HepG2 (cell line): ENCODE data around the gene RIPOR1. TPM values are rescaled to one million over a fixed set of nuclear protein-coding genes. Genes with fewer than 3 reads are reported as not detected.

ENCODE experiments used
- ATAC-seq: fragments of 200-7000 bp; cut with Tn5 transposase; 3 replicates; pipeline ENCODE4 v1.9.1; 2020; ENCODE audit warnings: mild to moderate bottlenecking, moderate library complexity
- BruUV-seq: library from RNA; stranded (reverse); fragments of 400-500 nt; replicated peaks from 2 replicates; lab custom pipeline; 2021; lab: Mats Ljungman, UMichigan
- CTCF ChIA-PET: fragments of 300-600 bp; formaldehyde crosslinking; extraction: SDS; loops from one replicate; lab custom pipeline; 2021; ENCODE audit warnings: low total read pairs, inconsistent platforms, low intra/inter-chr PET ratio; lab: Yijun Ruan, JAX
- POLR2A ChIA-PET: fragments of 350-600 bp; sonication (Branson Sonifier 250); formaldehyde crosslinking; loops from one replicate; lab custom pipeline; 2020; ENCODE audit warnings: antibody characterized with exemption, inconsistent platforms; lab: Yijun Ruan, JAX
- DNase-seq: peaks from one replicate; pipeline ENCODE4 v3.0.0-alpha.2; 2015; ENCODE audit warnings: low spot score
- FAIRE-seq: peaks from 3 replicates; lab custom pipeline; 2011; peaks lifted over from hg19 to GRCh38; lab: Jason Lieb, UNC
- H2AFZ ChIP-seq: one replicate; pipeline ENCODE4 v1.6.1; 2011; ENCODE audit warnings: low read length, inconsistent platforms
- H3K27ac ChIP-seq: fragments of 300-600 bp; 3 replicates; pipeline ENCODE4 v1.8.0; 2011; ENCODE audit warnings: mixed run types, mild to moderate bottlenecking, mixed read lengths, low read length, inconsistent platforms; ENCODE audit not compliant: insufficient read depth; ENCODE audit errors: extremely low read length
- H3K27me3 ChIP-seq, 2 experiments: fragments of 200-600 bp in 1 of 2; 2 replicates in 1 of 2; 3 replicates in 1 of 2; pipeline versions ENCODE4 v1.6.0 to v1.8.0; 2011; ENCODE audit warnings: low read length in 2 of 2, mild to moderate bottlenecking in 2 of 2, moderate library complexity in 2 of 2, inconsistent platforms in 1 of 2; ENCODE audit not compliant: insufficient read depth in 2 of 2, control insufficient read depth in 1 of 2
- H3K36me3 ChIP-seq, 2 experiments: fragments of 200-600 bp in 1 of 2; replicated peaks in 1 of 2; 2 replicates in 1 of 2; 3 replicates in 1 of 2; pipeline versions ENCODE4 v1.5.1 to v1.8.0; 2011; ENCODE audit warnings: low read length in 2 of 2, inconsistent platforms in 1 of 2; ENCODE audit not compliant: insufficient read depth in 2 of 2, control insufficient read depth in 1 of 2
- H3K4me1 ChIP-seq: 2 replicates; pipeline ENCODE4 v1.5.1; 2012; ENCODE audit warnings: low read length, inconsistent platforms; ENCODE audit not compliant: insufficient read depth
- H3K4me2 ChIP-seq: 2 replicates; pipeline ENCODE4 v1.6.0; 2011; ENCODE audit warnings: low read depth, low read length, inconsistent platforms
- H3K4me3 ChIP-seq, 3 experiments: fragments of 200-600 bp in 1 of 3; sonication (generic), shearing (Covaris generic) in 1 of 3; replicated peaks in 1 of 3; 2 replicates each; pipeline ENCODE4 v1.5.1; 2011 to 2016; ENCODE audit warnings: low read length in 3 of 3, inconsistent platforms in 2 of 3, low read depth in 2 of 3, mild to moderate bottlenecking in 2 of 3, control low read depth in 1 of 3, mixed read lengths in 1 of 3; ENCODE audit not compliant: insufficient read depth in 1 of 3
- H3K79me2 ChIP-seq: one replicate; pipeline ENCODE4 v1.6.1; 2011; ENCODE audit warnings: low read length, inconsistent platforms; ENCODE audit not compliant: insufficient read depth
- H3K9ac ChIP-seq: 2 replicates; pipeline ENCODE4 v1.6.0; 2011; ENCODE audit warnings: mild to moderate bottlenecking, low read depth, low read length, inconsistent platforms; ENCODE audit not compliant: insufficient read depth
- H3K9me3 ChIP-seq: 2 replicates; pipeline ENCODE4 v1.5.1; 2012; ENCODE audit warnings: mild to moderate bottlenecking, low read length
- H4K20me1 ChIP-seq: 2 replicates; pipeline ENCODE4 v1.6.0; 2011; ENCODE audit warnings: inconsistent platforms, mild to moderate bottlenecking, low read length, moderate library complexity; ENCODE audit not compliant: insufficient read depth
- IKZF1 ChIP-seq: fragments of 450-650 bp; IDR thresholded peaks from 2 replicates; pipeline ENCODE4 v1.7.1; 2016
- MAX ChIP-seq: IDR thresholded peaks from 2 replicates; pipeline ENCODE4 v1.6.1; 2012; ENCODE audit warnings: inconsistent platforms
- THAP11 ChIP-seq: IDR thresholded peaks from 2 replicates; pipeline ENCODE4 v1.6.1; 2016; ENCODE audit warnings: missing biosample characterization, missing genetic modification reagents
- ZBTB33 ChIP-seq: sonication (generic); formaldehyde crosslinking; IDR thresholded peaks from 2 replicates; pipeline ENCODE4 v1.4.0; 2020; ENCODE audit warnings: missing genetic modification reagents
- ZNF263 ChIP-seq: sonication (generic); formaldehyde crosslinking; IDR thresholded peaks from 2 replicates; pipeline ENCODE4 v1.4.0; 2020; ENCODE audit warnings: missing genetic modification reagents
- ZNF367 ChIP-seq: sonication (generic); formaldehyde crosslinking; IDR thresholded peaks from 2 replicates; pipeline ENCODE4 v1.4.0; 2020; ENCODE audit warnings: missing genetic modification reagents, borderline replicate concordance
- ZNF407 ChIP-seq: sonication (generic); formaldehyde crosslinking; IDR thresholded peaks from one replicate; pipeline ENCODE4 v1.5.1; 2020; ENCODE audit warnings: mild to moderate bottlenecking, missing genetic modification reagents; ENCODE audit errors: not compliant biosample characterization
- ZNF672 ChIP-seq: sonication (generic); formaldehyde crosslinking; IDR thresholded peaks from 2 replicates; pipeline ENCODE4 v1.8.1; 2022; ENCODE audit warnings: missing genetic modification reagents
- ZNF749 ChIP-seq: sonication (generic); formaldehyde crosslinking; IDR thresholded peaks from 2 replicates; pipeline ENCODE4 v1.8.0; 2022; ENCODE audit warnings: mild to moderate bottlenecking, missing genetic modification reagents, moderate library complexity, borderline replicate concordance
- WGBS: methylation state at CpG from one replicate; pipeline ENCODE4 v1.1.6; 2017; ENCODE audit warnings: low lambda C conversion rate; 5-methylcytosine and 5-hydroxymethylcytosine counted together
- in situ Hi-C: cut with HindIII; loops from 2 replicates; pipeline ENCODE4 v1.10.0; 2017; ENCODE audit warnings: low pct_unique_long_range_greater_than_20kb; ENCODE audit not compliant: extremely low pct_ligation_motif_present
- intact Hi-C: fragments of 100-400 bp; cut with micrococcal nuclease; formaldehyde crosslinking; loops from one replicate; pipeline ENCODE4 v1.10.0; 2022; ENCODE audit not compliant: unreplicated experiment
- polyA plus RNA-seq, 8 experiments: library from polyadenylated mRNA; depleted of rRNA in 3 of 8; stranded (reverse) in 7 of 8; unstranded in 1 of 8; fragments of >200 nt; fragmentation: Illumina TruSeq in 4 of 8; extraction: Trizol in 4 of 8; gene quantifications; 2 replicates each; pipeline versions ENCODE4 v1.2.1 to v1.2.3, GENCODE V29; 2011 to 2016; ENCODE audit warnings: low read depth in 4 of 8, missing spikeins in 1 of 8, mixed read lengths in 1 of 8; ENCODE audit not compliant: insufficient read depth in 1 of 8
- total RNA-seq, 5 experiments: library from RNA; depleted of rRNA; stranded (reverse); fragments of >200 nt; fragmentation: Illumina TruSeq; extraction: Trizol; gene quantifications; 2 replicates each; pipeline ENCODE4 v1.2.3, GENCODE V29; 2016; ENCODE audit warnings: low read depth in 1 of 5

The RIPOR1 gene
- total and polyA plus RNA-seq, 2 of the 13 experiments (the other 11 are each of a cell fraction or from before 2014, with no cell fraction given), result 4.6 to 8.1 TPM

GRCh38 chr16:67552476-67552875 is 23.8 kb downstream of the RIPOR1 start:
- in situ Hi-C loops, result no loop called here
- intact Hi-C loops, result no loop called here
- no peak for FAIRE-seq

GRCh38 chr16:67555795-67556212 is 27.2 kb downstream of the RIPOR1 start:
- no TSS peak for BruUV-seq
- no peak for ATAC-seq
- no peak for DNase-seq
- no peaks in the 10 kb centered on the region for H4K20me1 ChIP-seq
- H3K9ac ChIP-seq, result no peak overlapping the region
- 81% methylated on average over 3 of the region's 3 CpGs for WGBS
- CTCF ChIA-PET, result interaction anchor here (1.3 kb wide), 1 partner anchor 9 kb away, joined by 3 read pairs; no protein-coding TSS in a partner anchor
- in situ Hi-C loops (no loop called here), intact Hi-C loops (no loop called here)
- H3K36me3 ChIP-seq, result no peaks in the 10 kb centered on the region
- H3K27me3 ChIP-seq, result no peaks in the 10 kb centered on the region
- no peak overlapping the region for H3K4me2 ChIP-seq
- peaks cover 13% of the 10 kb centered on the region for H3K4me1 ChIP-seq
- H3K4me3 ChIP-seq, result no peak overlapping the region
- peaks cover 4% of the 10 kb centered on the region for H3K79me2 ChIP-seq
- FAIRE-seq, result no peak
- no peak overlapping the region for H2AFZ ChIP-seq
- H3K27ac ChIP-seq, result no peak overlapping the region
- POLR2A ChIA-PET, result interaction anchor here (1.0 kb wide), 1 partner anchor 9 kb away, joined by 3 read pairs; no protein-coding TSS in a partner anchor
- H3K9me3 ChIP-seq, result no peaks in the 10 kb centered on the region
- TF ChIP-seq THAP11 (CRISPR knock-in tag) (no peak), ZNF407 (CRISPR knock-in tag) (no peak), ZBTB33 (no peak), ZNF367 (CRISPR knock-in tag) (no peak), IKZF1 (no peak), ZNF749 (CRISPR knock-in tag) (no peak), MAX (no peak)

More at GRCh38 chr16:67552476-67552875, 23.8 kb downstream of the RIPOR1 start:
- no peak for ATAC-seq
- WGBS, result 82% methylated on average over 4 of the region's 4 CpGs
- peaks cover 10% of the 10 kb centered on the region; the same call in 1 of the 2 replicates for H3K4me1 ChIP-seq
- H3K36me3 ChIP-seq, result no peaks in the 10 kb centered on the region
- BruUV-seq, result no TSS peak
- no peaks in the 10 kb centered on the region for H4K20me1 ChIP-seq
- no peak overlapping the region for H3K4me3 ChIP-seq
- H3K4me2 ChIP-seq, result no peak overlapping the region
- ChIA-PET CTCF (no interaction called here), POLR2A (interaction anchor here (1.8 kb wide), 1 partner anchor 9 kb away, joined by 5 read pairs; no protein-coding TSS in a partner anchor)
- H3K9ac ChIP-seq, result no peak overlapping the region
- H3K79me2 ChIP-seq, result no peaks in the 10 kb centered on the region
- H3K27me3 ChIP-seq, result no peaks in the 10 kb centered on the region
- no peak overlapping the region for H3K27ac ChIP-seq
- TF ChIP-seq ZNF263 (peak; percentile 60; the same call in 1 of the 2 replicates), ZNF672 (CRISPR knock-in tag) (no peak)
- TF ChIP-seq, all 625 proteins: peak for 1
- DNase-seq, result no peak
- no peaks in the 10 kb centered on the region for H3K9me3 ChIP-seq
- no peak overlapping the region for H2AFZ ChIP-seq
